OCI-LY1 (cell line): Measurements from ENCODE around the gene CBX8.
"Not testable (repeated sequence)": the region's sequence is repeated elsewhere in the genome, so short reads cannot be mapped to it uniquely, and the experiment has no call there.

Experiments
- H2AFZ ChIP-seq: fragments of 200-600 bp; sonication (generic), shearing (Covaris generic); 2 replicates; pipeline ENCODE4 v1.6.0; 2014; ENCODE audit warnings: antibody characterized with exemption, mild to moderate bottlenecking, low read length
- H3F3A ChIP-seq: fragments of 200-600 bp; sonication (generic), shearing (Covaris generic); 2 replicates; pipeline ENCODE4 v1.6.0; 2014; ENCODE audit warnings: mild to moderate bottlenecking, antibody characterized with exemption, low read length, moderate library complexity; ENCODE audit not compliant: insufficient read depth
- H3K27ac ChIP-seq: fragments of 200-600 bp; sonication (generic); 2 replicates; pipeline ENCODE4 v1.5.1; 2014; ENCODE audit warnings: low read length, mixed run types, mild to moderate bottlenecking, low read depth; ENCODE audit not compliant: poor library complexity, severe bottlenecking
- H3K27me3 ChIP-seq: fragments of 200-600 bp; sonication (generic); 2 replicates; pipeline ENCODE4 v1.6.0; 2014; ENCODE audit warnings: antibody characterized with exemption, mild to moderate bottlenecking, low read length, moderate library complexity; ENCODE audit not compliant: insufficient read depth
- H3K36me3 ChIP-seq: fragments of 200-600 bp; sonication (generic); 2 replicates; pipeline ENCODE4 v1.6.1; 2014; ENCODE audit warnings: mild to moderate bottlenecking, antibody characterized with exemption, low read length, moderate library complexity, mixed read lengths; ENCODE audit not compliant: insufficient read depth
- H3K4me1 ChIP-seq: fragments of 200-600 bp; sonication (generic); 2 replicates; pipeline ENCODE4 v1.5.1; 2014; ENCODE audit warnings: mild to moderate bottlenecking, low read length, moderate library complexity; ENCODE audit not compliant: insufficient read depth, severe bottlenecking
- H3K4me2 ChIP-seq: fragments of 200-600 bp; sonication (generic), shearing (Covaris generic); 2 replicates; pipeline ENCODE4 v1.6.1; 2014; ENCODE audit warnings: low read length
- H3K4me3 ChIP-seq: fragments of 200-600 bp; sonication (generic); 2 replicates; pipeline ENCODE4 v1.5.1; 2014; ENCODE audit warnings: low read length, low read depth, mild to moderate bottlenecking, mixed read lengths; ENCODE audit not compliant: poor library complexity, severe bottlenecking
- H3K79me2 ChIP-seq: fragments of 200-600 bp; shearing (Covaris generic); 2 replicates; pipeline ENCODE4 v1.6.1; 2016; ENCODE audit warnings: mixed run types, low read length, mixed read lengths; ENCODE audit not compliant: insufficient read depth
- H3K9ac ChIP-seq: fragments of 200-600 bp; sonication (generic), shearing (Covaris generic); 2 replicates; pipeline ENCODE4 v1.6.1; 2014; ENCODE audit warnings: mild to moderate bottlenecking, low read length, mixed read lengths
- H3K9me2 ChIP-seq: fragments of 200-600 bp; sonication (generic), shearing (Covaris generic); 2 replicates; pipeline ENCODE4 v1.6.1; 2014; ENCODE audit warnings: low read depth, mild to moderate bottlenecking, low read length, mixed read lengths
- H3K9me3 ChIP-seq: fragments of 200-600 bp; shearing (Covaris generic); 2 replicates; pipeline ENCODE4 v1.6.1; 2014; ENCODE audit warnings: low read length, mixed read lengths
- H4K20me1 ChIP-seq: fragments of 200-600 bp; sonication (generic), shearing (Covaris generic); 2 replicates; pipeline ENCODE4 v1.6.0; 2016; ENCODE audit warnings: mild to moderate bottlenecking, low read length; ENCODE audit not compliant: insufficient read depth
- EZH2 ChIP-seq: fragments of 200-600 bp; sonication (generic), shearing (Covaris generic); IDR thresholded peaks from 2 replicates; pipeline ENCODE4 v1.8.0; 2017; ENCODE audit warnings: borderline replicate concordance, mixed run types, mild to moderate bottlenecking, antibody characterized with exemption, low read length, moderate library complexity, mixed read lengths
- TF ChIP-seq, protein P1 (sequence below): fragments of 200-600 bp; sonication (generic), shearing (Covaris generic); IDR thresholded peaks from 2 replicates; pipeline ENCODE4 v1.5.1; 2017; ENCODE audit warnings: mild to moderate bottlenecking, antibody characterized with exemption, low read length, moderate library complexity, mixed read lengths

Gene CBX8

DNA sequence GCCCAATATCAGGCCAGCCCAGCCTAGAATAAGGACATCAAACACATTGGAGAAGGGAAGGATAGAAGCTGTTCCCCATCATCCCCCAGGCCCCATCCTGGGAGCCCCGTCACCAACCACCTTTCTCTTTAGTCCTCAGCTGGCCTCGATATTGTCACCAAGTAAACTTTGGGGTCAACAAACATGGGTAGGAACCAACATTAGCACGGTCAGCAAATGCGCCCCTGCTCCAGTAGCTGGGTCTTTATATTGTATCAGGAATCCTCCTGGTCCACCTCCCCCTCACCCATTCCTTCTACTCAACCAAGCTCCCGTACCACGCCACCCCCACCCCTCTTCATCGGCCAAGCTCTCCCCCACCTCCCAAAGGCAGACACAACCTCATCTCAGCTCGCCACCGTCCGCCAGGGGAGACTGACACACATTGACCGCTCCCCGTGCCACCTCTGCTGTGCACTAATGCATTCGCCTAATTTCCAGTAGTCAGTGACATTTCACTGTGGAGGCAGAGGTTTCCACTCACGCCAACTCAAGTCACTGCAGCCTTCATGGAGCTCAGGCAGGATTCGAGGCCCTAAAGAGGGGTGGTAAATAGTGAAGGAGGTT is 39.6 kb downstream of the CBX8 start:
- no peak overlapping the region for H3K27ac ChIP-seq
- no peaks in the 10 kb centered on the region for H3K9me2 ChIP-seq
- H3K4me2 ChIP-seq, result no peak overlapping the region
- no peaks in the 10 kb centered on the region for H3K9me3 ChIP-seq
- no peak for TF ChIP-seq EZH2
- TF ChIP-seq, protein P1, sequence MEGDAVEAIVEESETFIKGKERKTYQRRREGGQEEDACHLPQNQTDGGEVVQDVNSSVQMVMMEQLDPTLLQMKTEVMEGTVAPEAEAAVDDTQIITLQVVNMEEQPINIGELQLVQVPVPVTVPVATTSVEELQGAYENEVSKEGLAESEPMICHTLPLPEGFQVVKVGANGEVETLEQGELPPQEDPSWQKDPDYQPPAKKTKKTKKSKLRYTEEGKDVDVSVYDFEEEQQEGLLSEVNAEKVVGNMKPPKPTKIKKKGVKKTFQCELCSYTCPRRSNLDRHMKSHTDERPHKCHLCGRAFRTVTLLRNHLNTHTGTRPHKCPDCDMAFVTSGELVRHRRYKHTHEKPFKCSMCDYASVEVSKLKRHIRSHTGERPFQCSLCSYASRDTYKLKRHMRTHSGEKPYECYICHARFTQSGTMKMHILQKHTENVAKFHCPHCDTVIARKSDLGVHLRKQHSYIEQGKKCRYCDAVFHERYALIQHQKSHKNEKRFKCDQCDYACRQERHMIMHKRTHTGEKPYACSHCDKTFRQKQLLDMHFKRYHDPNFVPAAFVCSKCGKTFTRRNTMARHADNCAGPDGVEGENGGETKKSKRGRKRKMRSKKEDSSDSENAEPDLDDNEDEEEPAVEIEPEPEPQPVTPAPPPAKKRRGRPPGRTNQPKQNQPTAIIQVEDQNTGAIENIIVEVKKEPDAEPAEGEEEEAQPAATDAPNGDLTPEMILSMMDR, result no peak
- H3K27me3 ChIP-seq, result no peaks in the 10 kb centered on the region
- H3K36me3 ChIP-seq, result no peaks in the 10 kb centered on the region
- H4K20me1 ChIP-seq, result no peaks in the 10 kb centered on the region
- no peak overlapping the region for H3K9ac ChIP-seq
- no peaks in the 10 kb centered on the region for H3K79me2 ChIP-seq
- no peaks in the 10 kb centered on the region for H3F3A ChIP-seq
- no peak overlapping the region for H2AFZ ChIP-seq
- H3K4me3 ChIP-seq, result no peak overlapping the region
- no peaks in the 10 kb centered on the region for H3K4me1 ChIP-seq

DNA sequence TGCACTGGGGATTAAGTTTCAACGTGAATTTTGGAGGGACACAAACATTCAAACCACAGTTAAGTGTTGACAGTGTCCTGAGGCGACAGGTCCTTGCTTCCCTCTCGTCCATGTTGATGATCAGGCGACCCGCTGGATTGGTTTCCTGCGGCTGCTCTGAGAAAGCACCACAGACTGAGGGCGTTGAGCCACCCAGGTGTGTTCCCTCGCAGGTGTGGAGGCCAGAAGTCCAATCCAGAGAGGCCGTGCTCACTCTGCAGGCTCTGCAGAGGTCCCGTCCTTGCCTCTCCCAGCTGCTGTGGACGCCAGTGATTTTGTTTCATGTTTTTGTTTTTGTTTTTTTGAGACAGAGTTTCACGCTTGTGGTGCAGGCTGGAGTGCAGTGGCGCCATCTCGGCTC is 41.3 kb downstream of the CBX8 start:
- H3K36me3 ChIP-seq, result no peaks in the 10 kb centered on the region
- no peaks in the 10 kb centered on the region for H4K20me1 ChIP-seq
- H3K4me3 ChIP-seq, result no peak overlapping the region
- H3K4me1 ChIP-seq, result no peaks in the 10 kb centered on the region
- H3K9me2 ChIP-seq, result no peaks in the 10 kb centered on the region
- no peaks in the 10 kb centered on the region for H3K9me3 ChIP-seq
- no peaks in the 10 kb centered on the region for H3F3A ChIP-seq
- H3K9ac ChIP-seq, result no peak overlapping the region
- no peak for TF ChIP-seq EZH2
- TF ChIP-seq, protein P1, result no peak
- H3K4me2 ChIP-seq, result no peak overlapping the region
- H3K27me3 ChIP-seq, result no peaks in the 10 kb centered on the region; the same call in 1 of the 2 replicates
- H3K79me2 ChIP-seq, result no peaks in the 10 kb centered on the region
- H2AFZ ChIP-seq, result no peak overlapping the region
- no peak overlapping the region for H3K27ac ChIP-seq

DNA sequence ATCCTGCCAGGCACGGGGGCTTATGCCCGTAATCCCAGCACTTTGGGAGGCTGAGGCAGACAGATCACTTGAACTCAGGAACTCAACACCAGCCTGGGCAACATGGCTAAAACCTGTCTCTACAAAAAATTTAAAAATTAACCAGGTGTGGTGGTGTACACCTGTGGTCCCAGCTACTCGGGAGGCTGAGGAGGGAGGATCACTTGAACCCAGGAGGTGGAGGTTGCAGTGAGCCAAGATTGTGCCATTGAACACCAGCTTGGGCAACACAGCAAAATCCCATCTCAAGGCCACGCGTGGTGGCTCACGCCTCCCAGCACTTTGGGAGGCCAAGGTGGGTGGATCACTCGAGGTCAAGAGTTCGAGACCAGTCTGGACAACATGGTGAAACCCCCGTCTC is 42.0 kb downstream of the CBX8 start:
- H3K36me3 ChIP-seq, H3F3A ChIP-seq, H3K9me3 ChIP-seq, H3K9ac ChIP-seq, H3K27ac ChIP-seq, H4K20me1 ChIP-seq, H3K27me3 ChIP-seq, H3K9me2 ChIP-seq, H3K4me3 ChIP-seq, H3K4me2 ChIP-seq, H3K4me1 ChIP-seq, H2AFZ ChIP-seq, H3K79me2 ChIP-seq: not testable (repeated sequence)

DNA sequence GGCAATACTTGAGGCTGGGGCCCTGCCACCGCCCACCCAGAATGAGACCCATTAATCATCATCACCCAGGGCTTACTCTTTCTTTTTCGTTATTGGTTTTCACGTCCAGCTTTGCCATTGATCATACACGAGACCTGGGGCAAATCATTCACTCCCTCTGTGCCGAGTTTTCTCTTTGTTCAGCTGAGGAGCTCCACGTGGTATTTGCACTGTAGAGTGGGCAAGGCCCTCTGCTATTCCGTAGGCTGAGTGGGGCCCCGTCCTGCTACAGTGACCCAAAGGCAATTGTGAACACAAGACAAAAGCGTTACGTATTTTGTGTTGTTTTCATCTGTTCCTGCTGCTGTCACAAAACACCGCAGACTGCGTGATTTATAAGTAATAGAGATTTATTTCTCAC is 42.5 kb downstream of the CBX8 start:
- H3K36me3 ChIP-seq, result no peaks in the 10 kb centered on the region

More for the DNA sequence above, 42.5 kb downstream of the CBX8 start:
- Histone ChIP-seq H3K27ac (no peak overlapping the region), H4K20me1 (no peaks in the 10 kb centered on the region), H3K4me3 (no peak overlapping the region), H3K9me3 (no peaks in the 10 kb centered on the region), H3K9ac (no peak overlapping the region), H2AFZ (no peak overlapping the region), H3K79me2 (no peaks in the 10 kb centered on the region), H3K4me2 (no peak overlapping the region), H3K27me3 (no peaks in the 10 kb centered on the region; the same call in 1 of the 2 replicates), H3K9me2 (no peaks in the 10 kb centered on the region), H3K4me1 (no peaks in the 10 kb centered on the region), H3F3A (no peaks in the 10 kb centered on the region)
- TF ChIP-seq EZH2, result no peak
- TF ChIP-seq, protein P1, result no peak
